T-cell (primary cell): ENCODE measurements around the gene GJA4. TPM values are rescaled to one million over a fixed set of nuclear protein-coding genes. Genes with fewer than 3 reads are reported as not detected.

Experiments used
- ATAC-seq, 4 experiments: fragments of 200-7000 bp in 3 of 4; fragments of 150-1000 bp in 1 of 4; cut with Tn5 transposase; replicated peaks in 1 of 4; 1 replicate in 3 of 4; 2 replicates in 1 of 4; pipeline ENCODE4 v1.10.0; 2021; ENCODE audit warnings: moderate library complexity in 3 of 4, mild to moderate bottlenecking in 2 of 4, moderate number of reproducible peaks in 1 of 4
- CTCF ChIA-PET, 2 donors: fragments of 300-600 bp; sonication (Branson Sonifier 250); formaldehyde crosslinking; loops; one replicate each; lab custom pipeline; 2022; ENCODE audit warnings: antibody characterized with exemption in 2 of 2; lab: Charles Lee
- POLR2A ChIA-PET, 2 donors: fragments of 300-600 bp; sonication (Branson Sonifier 250); formaldehyde crosslinking; loops; one replicate each; lab custom pipeline; 2022; ENCODE audit warnings: antibody characterized with exemption in 2 of 2; lab: Charles Lee
- DNase-seq, 35 experiments: peaks; one replicate each; pipeline versions ENCODE4 v3.0.0 to v3.0.0-alpha.2; 2013 to 2023
- H3K27ac ChIP-seq: one replicate; pipeline ENCODE4 v1.5.1; 2013; ENCODE audit warnings: low read length
- H3K27me3 ChIP-seq, 2 experiments: replicated peaks in 1 of 2; 1 replicate in 1 of 2; 2 replicates in 1 of 2; pipeline versions ENCODE4 v1.6.1 to v1.7.0; 2013; ENCODE audit warnings: low read length in 1 of 2, mixed read lengths in 1 of 2; ENCODE audit not compliant: control insufficient read depth in 2 of 2, insufficient read depth in 2 of 2; ENCODE audit errors: extremely low read depth in 1 of 2
- H3K36me3 ChIP-seq, 2 donors: 1 replicate in 1 of 2; 2 replicates in 1 of 2; pipeline versions ENCODE4 v1.6.1 to v1.7.0; 2013; ENCODE audit warnings: low read length in 1 of 2; ENCODE audit not compliant: control insufficient read depth in 2 of 2, insufficient read depth in 1 of 2; ENCODE audit errors: extremely low read depth in 1 of 2
- H3K4me1 ChIP-seq, 2 experiments: 1 replicate in 1 of 2; 2 replicates in 1 of 2; pipeline versions ENCODE4 v1.6.1 to v1.7.0; 2013; ENCODE audit warnings: low read length in 2 of 2, mixed read lengths in 1 of 2; ENCODE audit not compliant: insufficient read depth in 2 of 2, control insufficient read depth in 1 of 2; ENCODE audit errors: extremely low read depth in 1 of 2
- H3K4me3 ChIP-seq, 2 donors: 1 replicate in 1 of 2; 2 replicates in 1 of 2; pipeline versions ENCODE4 v1.5.1 to v1.7.0; 2013; ENCODE audit warnings: mild to moderate bottlenecking in 2 of 2, low read length in 1 of 2, moderate library complexity in 1 of 2; ENCODE audit not compliant: control insufficient read depth in 1 of 2; ENCODE audit errors: extremely low read depth in 1 of 2
- H3K9me3 ChIP-seq: 2 replicates; pipeline ENCODE4 v1.7.0; 2013
- H3K27ac Mint-ChIP-seq, 2 donors: one replicate each; pipeline ENCODE4 v1.8.0; 2020 to 2021; ENCODE audit warnings: mild to moderate bottlenecking in 2 of 2, mixed read lengths in 2 of 2
- H3K27me3 Mint-ChIP-seq, 2 donors: one replicate each; pipeline ENCODE4 v1.8.0; 2021 to 2022; ENCODE audit warnings: mixed read lengths in 2 of 2
- H3K36me3 Mint-ChIP-seq: one replicate; pipeline ENCODE4 v1.8.0; 2021; ENCODE audit warnings: mixed read lengths
- H3K4me1 Mint-ChIP-seq, 3 donors: one replicate each; pipeline ENCODE4 v1.8.0; 2020 to 2022; ENCODE audit warnings: mixed read lengths in 3 of 3, mild to moderate bottlenecking in 1 of 3
- H3K4me3 Mint-ChIP-seq, 3 donors: one replicate each; pipeline ENCODE4 v1.8.0; 2020 to 2022; ENCODE audit warnings: mild to moderate bottlenecking in 3 of 3, mixed read lengths in 3 of 3, moderate library complexity in 3 of 3
- H3K9me3 Mint-ChIP-seq, 3 donors: one replicate each; pipeline ENCODE4 v1.8.0; 2020 to 2022; ENCODE audit warnings: mixed read lengths in 3 of 3
- WGBS: methylation state at CpG from one replicate; pipeline ENCODE4 v1.1.5; 2013; ENCODE audit warnings: missing lambda C conversion rate; ENCODE audit not compliant: insufficient coverage; 5-methylcytosine and 5-hydroxymethylcytosine counted together
- total RNA-seq, 35 experiments: library from RNA in 6 of 35; stranded (reverse) in 6 of 35; fragments of 120-200 nt in 1 of 35; gene quantifications; one replicate each; pipeline versions ENCODE4 v1.2.1 to v1.2.4 and lab custom pipeline; 2013 to 2026

Gene GJA4
- total RNA-seq, 5 donors from 2014 or later (not counting 1 experiment from before 2014, with no cell fraction given) = not detected

DNA sequence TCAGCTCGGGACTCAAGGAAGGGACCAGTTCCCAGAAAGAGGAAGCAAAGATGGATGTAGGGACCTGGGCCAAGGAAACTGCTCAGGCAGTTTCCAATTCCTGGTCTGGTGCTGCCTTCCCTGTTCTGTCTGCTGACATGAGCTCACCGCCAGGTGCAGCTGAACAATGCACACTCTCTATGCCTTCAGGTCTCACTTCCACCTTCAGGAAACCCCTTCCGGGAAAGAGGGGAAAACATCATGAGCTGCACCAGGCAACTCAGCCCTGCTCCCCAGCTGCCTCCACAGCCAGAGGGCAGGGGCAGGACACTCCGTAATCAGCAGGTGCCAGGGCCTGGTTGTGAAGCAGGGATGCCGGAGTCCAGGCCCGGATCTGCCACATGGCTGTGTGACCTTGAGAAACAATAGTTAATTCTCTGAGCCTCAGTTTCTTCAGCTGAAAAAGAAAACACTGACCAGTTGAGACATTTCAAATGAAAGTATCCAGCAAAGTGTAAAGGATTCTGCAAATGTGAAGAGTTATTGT, 39.0 kb downstream of the GJA4 start:
- Histone ChIP-seq H3K36me3 (no peaks in the 10 kb centered on the region), H3K4me3 (no peak overlapping the region), H3K4me1 (no peaks in the 10 kb centered on the region), H3K27me3 (no peaks in the 10 kb centered on the region), H3K27ac (no peak overlapping the region), H3K9me3 (no peaks in the 10 kb centered on the region)
- DNase-seq (no peak), ATAC-seq (no peak)
- POLR2A ChIA-PET = no interaction called here
- no peaks in the 10 kb centered on the region for H3K9me3 Mint-ChIP-seq
- H3K4me3 Mint-ChIP-seq = no peak overlapping the region
- H3K36me3 Mint-ChIP-seq = peaks cover 9% of the 10 kb centered on the region
- CTCF ChIA-PET = interaction anchor here in 1 of 2 donors (0.5 kb wide), 1 partner anchor 358 kb away, joined by 5 read pairs; no protein-coding TSS in a partner anchor
- H3K4me1 Mint-ChIP-seq = peaks cover 0 to 5% (median 0%) of the 10 kb centered on the region in 3 donors
- WGBS = 78% methylated on average over 3 of the region's 6 CpGs
- no peaks in the 10 kb centered on the region for H3K27me3 Mint-ChIP-seq
- no peak overlapping the region for H3K27ac Mint-ChIP-seq

DNA sequence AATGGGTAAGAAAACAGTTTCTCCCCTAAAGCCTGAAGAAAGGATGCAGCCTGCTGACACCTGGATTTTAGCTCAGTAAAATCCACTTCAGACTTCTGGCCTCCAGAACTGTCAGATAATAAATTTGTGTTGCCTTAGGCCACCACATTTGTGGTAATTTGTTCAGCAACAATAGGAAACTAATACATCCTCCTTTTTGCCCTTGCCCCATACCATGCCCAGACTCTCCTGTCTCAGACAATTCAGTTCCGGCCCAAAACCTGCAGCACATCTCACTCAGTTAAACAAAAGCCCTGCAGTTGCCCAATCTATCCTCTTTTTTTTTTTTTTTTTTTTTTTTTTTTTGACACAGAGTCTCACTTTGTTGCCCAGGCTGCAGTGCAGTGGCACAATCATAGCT, 40.9 kb downstream of the GJA4 start:
- CTCF ChIA-PET = interaction anchor here in 1 of 2 donors (0.6 kb wide), 1 partner anchor 73 kb away, joined by 3 read pairs; no protein-coding TSS in a partner anchor

DNA sequence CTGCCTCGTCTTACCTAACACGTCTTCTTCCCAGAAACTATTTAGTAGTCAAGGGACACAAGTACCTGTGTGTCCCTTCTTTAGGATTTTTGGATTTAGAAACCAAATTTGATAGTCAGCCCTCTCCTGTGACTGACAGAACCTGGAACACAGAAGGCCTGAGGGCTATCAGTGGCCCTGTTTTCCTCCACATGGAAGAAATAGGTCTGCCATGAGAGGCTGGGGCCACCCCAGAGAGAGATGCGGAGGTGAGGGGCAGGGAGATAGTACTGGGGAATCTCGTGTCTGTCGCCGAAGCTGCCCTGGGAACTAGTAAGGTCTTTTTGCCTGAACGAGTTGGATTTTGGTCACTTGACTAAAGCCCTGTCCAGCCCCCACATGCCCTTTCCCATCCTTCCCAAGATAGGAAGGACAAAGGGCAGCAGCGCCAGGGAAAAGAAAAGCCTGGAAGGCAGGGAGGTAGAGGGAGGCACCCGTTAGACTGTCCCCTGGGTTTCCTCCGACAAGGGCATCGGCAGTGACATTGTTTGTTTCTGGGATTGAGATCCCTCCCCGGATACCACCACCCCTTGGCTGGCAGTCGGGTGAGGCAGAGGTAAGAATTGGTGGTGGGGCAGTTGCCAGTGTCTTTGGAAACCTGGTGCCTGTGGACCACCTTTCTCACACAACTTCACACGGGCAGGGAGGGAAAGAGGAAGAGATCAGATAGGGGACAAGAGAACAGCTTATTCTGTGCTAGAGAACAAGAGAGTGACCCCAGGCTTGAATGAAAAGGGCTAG, 46.9 kb downstream of the GJA4 start:
- H3K36me3 Mint-ChIP-seq = peaks cover 14% of the 10 kb centered on the region
- H3K4me3 Mint-ChIP-seq = no peak overlapping the region
- WGBS = 89% methylated on average over 3 of the region's 14 CpGs
- CTCF ChIA-PET = no interaction called here
- H3K27me3 Mint-ChIP-seq = no peaks in the 10 kb centered on the region
- Histone ChIP-seq H3K4me1 (no peaks in the 10 kb centered on the region), H3K27me3 (no peaks in the 10 kb centered on the region), H3K9me3 (no peaks in the 10 kb centered on the region), H3K36me3 (peaks cover 0 to under 1% of the 10 kb centered on the region in 2 donors), H3K4me3 (no peak overlapping the region), H3K27ac (no peak overlapping the region)
- ATAC-seq (no peak), DNase-seq (no peak)
- POLR2A ChIA-PET = no interaction called here
- H3K27ac Mint-ChIP-seq = no peak overlapping the region
- H3K4me1 Mint-ChIP-seq = peaks cover 8 to 12% (median 11%) of the 10 kb centered on the region in 3 donors
- H3K9me3 Mint-ChIP-seq = no peaks in the 10 kb centered on the region

More for the DNA sequence above, 40.9 kb downstream of the GJA4 start:
- DNase-seq (no peak), ATAC-seq (no peak)
- no peaks in the 10 kb centered on the region for H3K4me1 Mint-ChIP-seq
- Histone ChIP-seq H3K36me3 (no peaks in the 10 kb centered on the region), H3K9me3 (no peaks in the 10 kb centered on the region), H3K4me3 (no peak overlapping the region), H3K27ac (no peak overlapping the region), H3K4me1 (no peaks in the 10 kb centered on the region), H3K27me3 (no peaks in the 10 kb centered on the region)
- 86% methylated on average over 1 of the region's 1 CpG for WGBS
- peaks cover 9% of the 10 kb centered on the region for H3K36me3 Mint-ChIP-seq
- H3K4me3 Mint-ChIP-seq = no peak overlapping the region
- no peaks in the 10 kb centered on the region for H3K27me3 Mint-ChIP-seq
- H3K27ac Mint-ChIP-seq = no peak overlapping the region
- no peaks in the 10 kb centered on the region for H3K9me3 Mint-ChIP-seq
- POLR2A ChIA-PET = interaction anchor here in 1 of 2 donors (0.7 kb wide), 1 partner anchor 18 kb away, joined by 7 read pairs; no protein-coding TSS in a partner anchor

DNA sequence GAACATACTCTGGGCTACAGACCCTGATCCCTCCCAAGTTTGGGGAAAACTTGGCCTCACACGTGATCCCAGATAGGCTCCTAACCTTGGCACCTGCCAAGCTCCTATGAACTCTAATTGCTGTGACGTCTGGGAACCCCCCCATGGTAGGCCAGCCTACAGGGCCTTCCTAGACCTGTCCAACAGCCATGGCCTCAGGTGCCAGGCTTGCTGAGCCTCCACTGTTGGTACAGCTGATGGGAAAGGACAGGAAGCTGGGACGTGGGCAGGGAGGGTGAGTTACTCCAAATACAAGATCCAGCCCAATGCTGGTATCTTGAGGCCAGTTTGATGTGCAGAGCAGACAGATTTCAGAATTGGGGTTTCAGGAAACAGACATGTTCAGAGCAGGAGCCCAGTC, 47.6 kb downstream of the GJA4 start:
- Mint-ChIP-seq H3K4me3 (no peak overlapping the region), H3K27ac (no peak overlapping the region), H3K4me1 (peaks cover 8 to 12% (median 11%) of the 10 kb centered on the region in 3 donors), H3K27me3 (no peaks in the 10 kb centered on the region), H3K36me3 (peaks cover 11% of the 10 kb centered on the region), H3K9me3 (no peaks in the 10 kb centered on the region)
- Histone ChIP-seq H3K4me3 (no peak overlapping the region), H3K27ac (no peak overlapping the region), H3K9me3 (no peaks in the 10 kb centered on the region), H3K4me1 (no peaks in the 10 kb centered on the region), H3K36me3 (peaks cover 0 to 6% of the 10 kb centered on the region in 2 donors), H3K27me3 (no peaks in the 10 kb centered on the region)
- no peak for ATAC-seq
- POLR2A ChIA-PET = no interaction called here
- WGBS = 80% methylated on average over 2 of the region's 3 CpGs
- CTCF ChIA-PET = no interaction called here
- DNase-seq = no peak

DNA sequence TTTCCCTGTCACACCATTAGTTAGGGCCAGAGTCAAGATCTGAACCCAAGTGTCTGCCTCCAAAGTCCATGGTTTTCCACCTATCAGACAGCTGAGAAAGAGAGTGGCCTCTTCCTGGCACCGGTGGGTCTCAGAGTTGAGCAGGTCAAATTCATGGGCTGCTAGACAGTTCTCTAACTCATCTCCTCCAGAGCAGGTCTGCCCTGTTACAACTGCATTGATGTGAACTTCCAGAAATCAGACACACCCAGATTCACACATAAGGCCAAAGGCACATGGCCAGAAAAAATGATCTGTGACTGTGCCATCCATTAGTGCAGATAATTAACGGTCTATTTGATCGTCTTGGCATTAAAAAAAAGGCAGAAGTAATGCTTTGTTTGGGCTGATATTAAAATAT, 49.3 kb downstream of the GJA4 start:
- Mint-ChIP-seq H3K27me3 (no peaks in the 10 kb centered on the region), H3K4me1 (peaks cover 10 to 12% (median 11%) of the 10 kb centered on the region in 3 donors), H3K36me3 (peaks cover 10% of the 10 kb centered on the region), H3K4me3 (no peak overlapping the region), H3K9me3 (no peaks in the 10 kb centered on the region), H3K27ac (no peak overlapping the region)
- POLR2A ChIA-PET = no interaction called here
- 89% methylated on average over 1 of the region's 3 CpGs for WGBS
- DNase-seq (no peak), ATAC-seq (no peak)
- CTCF ChIA-PET = no interaction called here
- Histone ChIP-seq H3K27ac (no peak overlapping the region), H3K4me1 (no peaks in the 10 kb centered on the region), H3K9me3 (no peaks in the 10 kb centered on the region), H3K36me3 (peaks cover 0 to 6% of the 10 kb centered on the region in 2 donors), H3K27me3 (no peaks in the 10 kb centered on the region), H3K4me3 (no peak overlapping the region)

DNA sequence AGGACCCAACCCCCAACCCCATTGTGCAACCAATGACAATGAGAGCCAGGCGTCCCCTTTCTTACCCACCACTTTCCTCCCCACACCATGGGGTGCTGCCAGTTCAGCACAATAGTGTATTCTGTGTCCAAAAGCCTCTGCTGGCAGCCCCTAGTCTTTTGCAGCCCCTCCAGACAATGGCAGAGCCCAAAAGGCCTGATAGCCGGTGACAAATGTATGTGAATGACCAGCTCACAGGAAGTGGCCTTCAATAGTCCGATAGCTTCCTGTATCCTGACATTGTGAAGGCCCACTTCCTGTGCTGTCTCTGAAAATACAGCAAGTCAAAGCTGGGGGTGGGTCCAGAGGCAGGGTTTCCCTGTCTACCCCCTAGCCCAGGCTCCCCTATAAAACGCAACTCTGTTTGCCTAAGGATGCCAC, 50.2 kb downstream of the GJA4 start:
- Mint-ChIP-seq H3K4me3 (no peak overlapping the region), H3K9me3 (no peaks in the 10 kb centered on the region), H3K27ac (no peak overlapping the region), H3K27me3 (no peaks in the 10 kb centered on the region), H3K4me1 (peaks cover 11 to 12% (median 12%) of the 10 kb centered on the region in 3 donors), H3K36me3 (peaks cover 13% of the 10 kb centered on the region)
- no peak for DNase-seq
- WGBS = 71% methylated on average over 3 of the region's 4 CpGs
- Histone ChIP-seq H3K9me3 (no peaks in the 10 kb centered on the region), H3K4me3 (no peak overlapping the region), H3K36me3 (peaks cover 5 to 6% of the 10 kb centered on the region in 2 donors), H3K27me3 (no peaks in the 10 kb centered on the region), H3K27ac (no peak overlapping the region), H3K4me1 (no peaks in the 10 kb centered on the region)
- ATAC-seq = no peak
- ChIA-PET CTCF (interaction anchor here in 1 of 2 donors (0.6 kb wide), 1 partner anchor 9 kb away, joined by 3 read pairs; no protein-coding TSS in a partner anchor), POLR2A (no interaction called here)
